ENCODE measurements around the gene PPP5C.

GRCh38 chr19:46384396-46384795 lies 37.5 kb downstream of the PPP5C start:
- TF ChIP-seq CTCF (IDR thresholded peaks at IDR 0.05) (no peak), POLR2A (IDR thresholded peaks at IDR 0.05) (no peak)
